ENCODE results near the gene BMPR1B.
A peak's percentile ranks its signal among the peaks of the same experiment; 100 is the strongest.
"Not testable (repeated sequence)": the region's sequence is repeated elsewhere in the genome, so short reads cannot be mapped to it uniquely, and the experiment has no call there.

Gene BMPR1B

DNA sequence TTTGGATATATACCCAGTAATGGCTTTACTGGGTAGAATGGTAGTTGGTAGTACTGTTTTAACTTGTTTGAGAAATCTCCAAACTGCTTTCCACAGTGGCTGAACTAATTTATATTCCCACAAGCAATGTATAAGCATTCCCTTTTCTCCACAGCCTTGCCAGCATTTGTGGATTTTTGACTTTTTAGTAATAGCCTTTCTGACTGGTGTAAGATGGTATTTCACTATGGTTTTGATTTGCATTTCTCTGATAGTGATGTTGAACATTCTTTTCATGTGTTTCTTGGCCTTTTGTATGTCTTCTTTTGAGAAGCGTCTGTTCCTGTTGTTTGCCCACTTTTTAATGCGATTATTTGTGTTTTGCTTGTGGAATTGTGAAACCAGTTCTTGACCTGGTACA is 290.5 kb downstream of the BMPR1B start:
- Histone ChIP-seq H3K4me3 (no peak overlapping the region), H3K27ac (peak overlapping the region in 1 of 2 donors; percentile 2)
- DNase-seq (ENCODE audit: low spot score) = no peak
- TF ChIP-seq, protein P1, sequence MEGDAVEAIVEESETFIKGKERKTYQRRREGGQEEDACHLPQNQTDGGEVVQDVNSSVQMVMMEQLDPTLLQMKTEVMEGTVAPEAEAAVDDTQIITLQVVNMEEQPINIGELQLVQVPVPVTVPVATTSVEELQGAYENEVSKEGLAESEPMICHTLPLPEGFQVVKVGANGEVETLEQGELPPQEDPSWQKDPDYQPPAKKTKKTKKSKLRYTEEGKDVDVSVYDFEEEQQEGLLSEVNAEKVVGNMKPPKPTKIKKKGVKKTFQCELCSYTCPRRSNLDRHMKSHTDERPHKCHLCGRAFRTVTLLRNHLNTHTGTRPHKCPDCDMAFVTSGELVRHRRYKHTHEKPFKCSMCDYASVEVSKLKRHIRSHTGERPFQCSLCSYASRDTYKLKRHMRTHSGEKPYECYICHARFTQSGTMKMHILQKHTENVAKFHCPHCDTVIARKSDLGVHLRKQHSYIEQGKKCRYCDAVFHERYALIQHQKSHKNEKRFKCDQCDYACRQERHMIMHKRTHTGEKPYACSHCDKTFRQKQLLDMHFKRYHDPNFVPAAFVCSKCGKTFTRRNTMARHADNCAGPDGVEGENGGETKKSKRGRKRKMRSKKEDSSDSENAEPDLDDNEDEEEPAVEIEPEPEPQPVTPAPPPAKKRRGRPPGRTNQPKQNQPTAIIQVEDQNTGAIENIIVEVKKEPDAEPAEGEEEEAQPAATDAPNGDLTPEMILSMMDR (IDR thresholded peaks at IDR 0.05) = no peak

DNA sequence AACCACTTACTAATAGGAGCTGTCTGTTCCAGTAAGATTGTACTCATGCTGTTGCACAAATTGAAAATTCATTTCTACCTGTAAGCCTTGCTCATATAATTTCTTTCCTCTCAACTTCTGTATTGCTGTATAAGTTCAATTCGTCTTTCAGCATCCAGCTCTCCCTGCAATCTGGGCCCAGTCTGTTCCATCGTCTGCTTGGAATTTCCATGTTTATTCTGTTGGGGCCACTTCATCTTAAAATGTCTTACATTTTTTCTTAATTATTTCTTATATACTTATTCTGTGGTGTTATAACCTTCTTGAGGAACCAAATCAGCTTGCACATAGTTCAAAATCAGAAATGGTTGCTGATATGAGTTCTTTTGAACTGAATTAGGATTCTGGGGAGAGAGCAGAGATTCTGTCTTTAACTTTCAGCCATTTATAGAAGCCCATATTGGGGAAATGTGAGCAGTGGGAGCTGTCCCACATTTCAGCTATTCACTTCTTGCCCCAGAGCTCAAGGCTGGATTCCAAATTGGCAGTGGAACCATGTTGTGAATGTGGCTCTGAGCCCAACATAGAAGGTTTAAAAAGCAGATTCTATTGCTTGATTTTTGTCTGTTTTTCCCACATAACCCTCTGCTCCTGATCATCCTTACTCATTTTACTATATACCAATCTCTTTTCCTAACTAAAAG is 291.9 kb downstream of the BMPR1B start:
- no peak overlapping the region for H3K4me3 ChIP-seq
- TF ChIP-seq, protein P1 (IDR thresholded peaks at IDR 0.05) = no peak
- no peak overlapping the region for H3K27ac ChIP-seq
- no peak for DNase-seq (ENCODE audit: low spot score)

DNA sequence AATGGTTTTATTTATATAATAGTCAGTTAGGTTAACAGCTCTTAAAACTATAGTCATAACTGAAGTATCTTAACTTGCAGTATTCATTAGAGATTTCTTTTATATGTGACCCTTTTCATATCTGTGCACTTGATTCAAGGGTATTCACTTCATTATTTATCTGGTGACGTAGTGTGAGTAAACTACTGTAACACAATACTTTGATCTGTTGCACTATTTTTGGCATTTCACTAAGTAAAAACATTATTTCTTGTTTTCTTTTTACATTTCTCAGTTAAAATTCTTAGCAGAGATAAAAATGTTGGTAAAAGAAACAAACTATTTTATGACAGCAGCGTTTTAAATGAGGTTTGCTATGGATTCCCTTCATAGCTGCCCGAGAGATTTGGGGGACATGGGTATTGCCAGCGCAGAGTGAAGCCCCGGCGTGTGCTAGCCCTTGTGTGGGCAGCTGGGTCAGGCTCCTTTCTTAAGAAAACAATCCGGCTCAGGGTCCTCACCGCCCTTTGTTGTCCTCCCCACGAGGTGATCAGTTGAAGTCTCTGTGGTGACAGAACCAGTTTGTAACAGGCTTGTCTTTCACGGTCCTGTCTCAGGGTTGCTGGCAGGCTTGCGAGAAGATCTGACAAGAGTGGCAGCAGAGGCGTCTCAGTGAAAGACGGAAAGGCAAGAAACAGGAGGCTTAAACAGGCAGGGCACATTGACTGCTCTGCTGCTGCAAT is 293.4 kb downstream of the BMPR1B start:
- DNase-seq (ENCODE audit: low spot score) = no peak
- TF ChIP-seq, protein P1 (IDR thresholded peaks at IDR 0.05) = no peak
- peak overlapping the region; percentile 41 for H3K4me3 ChIP-seq
- peak overlapping the region in 1 of 2 donors; percentile 60 for H3K27ac ChIP-seq

DNA sequence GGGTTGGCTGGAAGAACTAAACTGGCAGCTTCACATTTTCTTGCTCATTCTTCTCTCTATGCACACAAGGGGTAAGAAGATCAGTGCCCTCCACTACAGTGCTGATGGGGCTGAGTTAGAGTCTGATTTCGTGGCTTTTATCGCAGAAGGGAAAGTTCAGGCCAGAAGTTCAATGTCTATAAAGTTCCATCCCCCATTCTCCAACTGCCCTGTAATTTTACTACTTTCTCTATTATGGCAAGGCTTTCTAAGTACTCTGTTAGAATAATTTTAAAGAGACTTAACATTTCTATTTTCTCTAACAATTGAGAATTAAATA is 293.9 kb downstream of the BMPR1B start:
- Histone ChIP-seq H3K4me3 (peak overlapping the region; percentile 41), H3K27ac (peak overlapping the region in 1 of 2 donors; percentile 60)

DNA sequence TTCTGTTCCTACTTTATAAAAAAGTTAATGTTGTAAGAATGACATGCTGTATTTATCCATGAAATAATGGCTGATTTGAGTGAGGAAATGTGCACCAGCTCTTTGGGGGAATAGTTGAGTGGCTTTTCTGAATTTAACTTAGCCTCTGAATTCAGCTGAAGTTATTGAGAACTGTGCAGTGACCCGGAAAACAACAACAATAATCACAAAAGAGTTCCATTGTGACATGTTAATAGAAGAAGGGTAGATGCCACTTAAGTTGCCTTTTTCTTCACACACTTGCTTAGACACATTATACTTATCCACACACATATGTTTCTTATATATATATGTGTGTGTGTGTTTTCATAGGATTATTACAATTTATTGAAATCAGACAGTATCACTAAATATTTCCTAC is 301.2 kb downstream of the BMPR1B start:
- TF ChIP-seq, protein P1 (IDR thresholded peaks at IDR 0.05) = no peak
- Histone ChIP-seq H3K27ac (no peak overlapping the region), H3K4me3 (no peak overlapping the region)
- DNase-seq (ENCODE audit: low spot score) = no peak

More for the DNA sequence above, 293.9 kb downstream of the BMPR1B start:
- TF ChIP-seq, protein P1 (IDR thresholded peaks at IDR 0.05) = no peak
- DNase-seq (ENCODE audit: low spot score) = no peak

DNA sequence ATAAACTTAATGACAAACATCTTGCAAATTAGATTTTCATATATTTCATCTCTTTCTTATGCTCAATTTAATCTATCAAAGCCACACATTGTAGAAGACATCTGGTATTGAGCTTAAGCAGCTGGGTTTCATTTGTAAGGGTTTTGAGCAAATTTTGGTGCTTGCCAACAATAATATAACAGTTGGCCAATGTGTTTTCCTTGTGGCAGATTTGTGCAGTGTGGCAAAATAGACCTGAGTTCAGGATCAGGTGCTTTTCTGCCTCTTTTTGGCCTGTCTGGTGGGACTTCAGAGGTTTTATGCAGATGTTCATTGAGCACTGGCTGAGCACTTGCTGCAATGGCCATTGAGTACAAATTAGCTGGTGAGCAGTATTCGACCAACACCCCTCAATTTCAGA is 301.9 kb downstream of the BMPR1B start:
- Histone ChIP-seq H3K4me3 (no peak overlapping the region), H3K27ac (no peak overlapping the region)
- DNase-seq (ENCODE audit: low spot score) = no peak
- TF ChIP-seq, protein P1 (IDR thresholded peaks at IDR 0.05) = no peak

DNA sequence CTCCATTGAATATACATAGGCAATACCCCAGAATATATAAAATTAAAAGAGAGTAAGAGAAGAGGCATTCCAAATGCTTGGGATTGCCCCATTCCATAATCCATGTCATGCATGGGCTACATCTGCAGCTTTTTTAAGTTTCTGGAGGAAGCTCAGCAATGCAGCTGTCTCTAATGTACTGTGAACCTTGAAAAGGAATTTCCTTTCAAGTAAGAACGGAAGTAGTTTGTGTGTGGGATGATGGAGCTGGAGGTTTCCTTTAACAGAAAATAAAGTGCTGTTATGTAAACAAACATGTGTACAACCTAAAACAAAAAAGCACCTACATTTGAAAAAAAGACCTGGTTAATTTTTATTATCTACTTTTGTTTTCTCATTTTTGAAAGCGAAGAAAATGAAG is 303.5 kb downstream of the BMPR1B start:
- Histone ChIP-seq H3K4me3 (no peak overlapping the region), H3K27ac (peak overlapping the region in 1 of 2 donors; percentile 24)
- TF ChIP-seq, protein P1 (IDR thresholded peaks at IDR 0.05) = no peak
- DNase-seq (ENCODE audit: low spot score) = no peak

DNA sequence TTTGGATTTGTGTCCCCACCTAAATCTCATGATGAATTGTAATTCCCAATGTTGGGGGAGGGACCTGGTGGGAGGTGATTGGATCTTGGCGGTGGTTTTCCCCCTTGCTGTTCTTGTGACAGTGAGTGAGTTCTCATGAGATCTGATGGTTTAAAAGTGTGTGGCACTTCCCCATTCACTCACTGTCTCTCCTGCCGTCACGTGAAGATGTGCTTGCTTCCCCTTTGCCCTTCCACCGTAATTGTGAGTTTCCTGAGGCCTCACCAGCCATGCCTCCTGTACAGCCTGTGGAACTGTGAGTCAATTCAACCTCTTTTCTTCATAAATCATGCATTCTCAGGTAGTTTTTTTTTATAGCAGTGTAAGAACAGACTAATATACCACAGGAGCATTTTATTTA is 304.0 kb downstream of the BMPR1B start:
- DNase-seq (ENCODE audit: low spot score); H3K27ac ChIP-seq; H3K4me3 ChIP-seq: not testable (repeated sequence)

Measured in coronary artery (tissue), 2 donors.